HUDEP-2 (cell line): ENCODE measurements around the gene PHYHIPL.

ENCODE experiments used
- DNase-seq, 76 experiments: peaks; one replicate each; lab custom pipeline; 2025; ENCODE audit not compliant: unreplicated experiment in 76 of 76; lab: John Stamatoyannopoulos, UW

The PHYHIPL gene

GRCh38 chr10:59245686-59246085 lies 69.2 kb downstream of the PHYHIPL start:
- DNase-seq = no peak

DNA sequence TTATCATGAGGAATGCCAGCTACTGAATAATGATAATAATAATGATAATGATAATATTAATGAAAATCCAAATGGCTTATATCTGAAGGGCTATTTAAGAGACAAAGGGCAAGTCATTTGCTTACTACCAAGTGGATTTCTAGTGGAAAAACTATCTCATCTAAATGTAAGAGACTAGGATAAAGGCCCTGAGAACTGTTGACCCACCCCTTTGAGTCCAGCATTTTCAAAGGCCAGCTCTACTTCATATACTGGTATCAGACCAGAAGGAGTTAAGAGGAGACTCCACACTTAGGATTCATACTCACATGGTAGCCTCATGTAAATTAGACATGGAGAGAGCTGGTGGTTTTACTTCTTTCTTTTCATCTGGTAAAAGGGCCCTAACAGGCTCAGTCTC lies 76.0 kb downstream of the PHYHIPL start:
- no peak for DNase-seq

- DNase-seq = no peak
Observed at GRCh38 chr10:59255463-59255862, 79.0 kb downstream of the PHYHIPL start.

- DNase-seq = no peak
Observed at GRCh38 chr10:59257224-59257623, 80.8 kb downstream of the PHYHIPL start.

DNA sequence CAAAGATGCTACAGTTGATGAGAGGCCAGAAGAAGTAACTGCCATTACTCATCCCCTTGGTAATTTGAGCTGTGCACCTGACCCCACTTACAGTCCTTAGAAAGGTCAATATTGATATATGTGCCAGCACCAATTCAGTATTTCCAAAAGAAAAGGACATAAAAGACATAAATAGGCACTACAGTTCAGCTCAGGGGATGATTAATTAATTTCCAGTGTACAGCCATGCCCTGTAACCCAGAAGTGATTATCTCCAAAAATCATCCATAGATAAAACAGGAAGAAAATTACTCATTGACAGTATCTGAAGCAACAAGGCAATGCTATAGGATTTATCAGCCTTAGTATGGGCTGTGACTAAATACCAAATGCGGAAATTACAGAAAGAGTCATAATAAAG lies 82.4 kb downstream of the PHYHIPL start:
- no peak for DNase-seq

DNA sequence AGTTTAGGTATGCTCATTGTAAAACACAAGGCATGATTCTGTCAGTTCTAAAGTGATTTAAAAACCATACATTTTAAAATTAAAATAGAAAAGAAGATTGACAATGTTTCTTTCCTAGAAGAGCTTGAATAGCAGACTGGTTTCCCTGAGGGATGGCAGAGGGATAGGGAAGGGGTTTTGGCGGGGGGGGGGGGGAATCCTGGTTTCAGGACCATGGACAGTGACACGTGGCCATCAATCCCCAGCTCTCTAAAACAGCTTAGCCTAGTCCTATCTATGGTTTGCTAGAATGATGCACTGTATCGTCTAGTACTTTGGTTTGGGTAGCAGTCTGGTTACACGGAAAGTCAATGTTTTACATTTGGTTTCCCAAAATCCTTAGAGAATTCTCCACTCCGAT lies 88.7 kb downstream of the PHYHIPL start:
- DNase-seq = peak in 1 of 76 experiments; percentile 1

DNA sequence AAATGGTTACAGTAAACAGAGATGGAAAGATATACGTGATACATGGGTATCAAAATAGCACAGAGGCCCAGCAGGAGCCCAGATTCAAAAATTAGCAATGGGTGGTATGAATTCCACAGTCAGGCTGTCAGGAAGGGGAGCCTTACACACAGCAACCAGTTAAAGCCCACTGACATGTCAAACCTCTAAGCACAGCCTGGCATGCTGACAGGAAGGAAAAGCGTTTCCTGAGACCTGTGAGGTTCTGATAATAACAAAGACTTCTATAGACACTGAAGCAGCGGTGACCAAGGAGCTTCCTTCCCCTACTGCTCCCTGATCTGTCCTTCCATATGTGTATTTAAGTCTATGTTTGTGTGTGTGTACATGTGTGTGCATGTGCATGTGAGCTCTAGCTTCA lies 89.9 kb downstream of the PHYHIPL start:
- DNase-seq = no peak

DNA sequence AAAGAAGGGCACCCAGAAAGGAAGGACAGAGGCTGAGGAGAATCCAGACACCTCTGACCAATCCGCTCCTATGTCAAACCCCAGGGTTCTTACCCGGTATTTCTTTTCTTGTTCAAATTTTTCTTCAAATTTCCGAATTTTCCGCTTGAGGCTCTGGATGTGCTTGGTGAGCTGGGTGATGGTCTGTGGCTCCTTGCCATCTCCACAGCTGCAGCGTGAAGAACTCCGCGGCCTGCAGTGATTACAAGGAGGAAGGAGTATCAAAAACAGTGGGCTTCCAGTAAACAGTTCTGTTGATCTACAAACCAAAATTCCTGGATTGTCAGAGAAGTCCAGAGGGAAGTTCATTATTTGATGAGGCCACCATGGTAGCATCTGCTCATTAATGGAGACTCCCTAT lies 92.0 kb downstream of the PHYHIPL start:
- DNase-seq = no peak

GRCh38 chr10:59269651-59270050 lies 93.2 kb downstream of the PHYHIPL start:
- no peak for DNase-seq

DNA sequence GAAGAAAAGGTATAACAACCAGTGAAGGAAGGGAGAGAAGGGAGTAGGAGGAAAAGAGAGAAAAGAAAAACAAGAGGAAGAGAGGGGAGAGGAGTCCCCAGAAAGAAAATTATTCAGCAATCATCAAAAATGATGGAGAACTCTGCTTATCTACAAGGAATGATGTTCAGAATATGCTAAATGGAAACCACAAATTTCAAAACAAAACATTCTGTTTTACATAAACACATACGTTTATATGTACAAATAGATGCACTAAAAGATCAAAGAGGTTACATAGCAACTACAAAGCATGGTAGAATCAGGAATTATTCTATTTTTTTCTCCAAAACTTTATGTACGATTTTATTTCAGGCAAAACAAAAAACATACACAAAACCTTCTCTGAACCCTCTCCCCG lies 94.0 kb downstream of the PHYHIPL start:
- no peak for DNase-seq

DNA sequence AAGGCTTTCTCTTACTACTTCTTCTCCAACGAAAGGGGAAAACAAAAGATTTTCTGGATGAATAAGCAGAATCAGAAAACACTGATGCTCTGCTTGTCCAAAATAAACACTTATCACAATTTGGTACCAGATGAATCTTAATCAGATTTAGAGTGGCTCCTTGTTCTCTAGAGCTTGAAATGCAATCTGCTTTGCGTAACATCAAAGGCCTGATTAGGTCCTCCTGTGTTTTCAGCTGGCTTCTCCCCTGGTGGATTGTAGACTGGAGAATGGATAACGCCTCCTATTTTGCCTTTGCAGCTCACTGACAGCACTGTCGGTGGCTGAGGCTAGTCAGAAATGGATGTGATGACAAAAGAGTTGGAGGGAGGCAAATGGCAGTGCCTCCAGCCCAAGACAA lies 94.7 kb downstream of the PHYHIPL start:
- no peak for DNase-seq

DNA sequence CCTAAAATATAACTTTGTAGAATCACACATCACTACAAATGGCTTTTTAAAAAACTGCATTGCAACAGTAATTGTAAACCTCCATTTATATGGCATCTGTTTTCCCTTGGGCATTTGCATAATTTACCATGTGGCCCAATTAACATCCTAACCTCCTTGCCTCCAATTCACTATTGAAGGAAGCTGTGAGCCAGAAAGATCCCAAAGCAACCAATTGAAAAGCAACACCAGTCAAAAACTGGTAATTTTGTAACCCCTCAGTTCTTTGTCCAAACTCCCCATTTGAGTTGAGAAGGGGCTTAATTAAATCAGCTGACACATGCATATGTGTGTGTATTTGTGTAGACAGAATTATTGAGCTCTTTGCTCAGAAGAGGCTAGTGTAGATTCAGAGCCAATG lies 95.6 kb downstream of the PHYHIPL start:
- no peak for DNase-seq

DNA sequence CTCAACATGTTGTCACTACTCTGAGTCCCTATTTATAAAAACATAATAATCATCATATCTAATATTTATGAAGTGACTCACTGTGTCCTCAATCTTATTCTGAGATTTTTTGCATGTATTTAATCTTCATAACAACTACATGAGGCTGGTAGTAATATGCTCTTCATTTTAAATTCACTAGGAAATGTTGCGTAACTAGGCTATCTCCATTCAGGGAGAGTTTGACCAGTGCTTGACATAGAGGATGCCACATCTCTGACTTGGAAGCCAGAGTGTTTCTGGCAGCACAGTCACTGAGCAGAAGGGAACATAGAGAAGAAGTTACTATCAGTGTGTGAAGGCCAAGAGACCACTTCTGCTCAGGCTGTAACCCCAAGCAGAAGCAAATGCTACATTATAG lies 97.0 kb downstream of the PHYHIPL start:
- DNase-seq = no peak

DNA sequence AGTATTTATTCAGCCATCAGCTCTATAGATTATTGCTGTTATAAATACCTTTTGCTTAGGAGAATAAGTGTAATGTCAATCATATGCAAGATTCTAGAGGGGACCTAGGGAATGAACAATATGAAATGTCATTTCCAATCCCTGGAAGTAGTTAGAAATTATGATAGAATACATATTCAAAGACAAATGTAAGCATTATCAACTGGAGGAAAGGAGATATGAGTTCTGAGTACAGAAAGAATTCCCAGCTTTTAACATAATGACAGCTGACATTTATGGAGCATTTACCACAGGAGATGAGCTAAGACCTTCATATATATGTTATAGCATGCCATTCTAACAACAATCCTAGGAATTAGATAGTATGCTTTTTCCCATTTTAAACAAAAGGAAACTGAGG lies 99.7 kb downstream of the PHYHIPL start:
- no peak for DNase-seq

GRCh38 chr10:59276919-59277318 lies 100.5 kb downstream of the PHYHIPL start:
- no peak for DNase-seq

DNA sequence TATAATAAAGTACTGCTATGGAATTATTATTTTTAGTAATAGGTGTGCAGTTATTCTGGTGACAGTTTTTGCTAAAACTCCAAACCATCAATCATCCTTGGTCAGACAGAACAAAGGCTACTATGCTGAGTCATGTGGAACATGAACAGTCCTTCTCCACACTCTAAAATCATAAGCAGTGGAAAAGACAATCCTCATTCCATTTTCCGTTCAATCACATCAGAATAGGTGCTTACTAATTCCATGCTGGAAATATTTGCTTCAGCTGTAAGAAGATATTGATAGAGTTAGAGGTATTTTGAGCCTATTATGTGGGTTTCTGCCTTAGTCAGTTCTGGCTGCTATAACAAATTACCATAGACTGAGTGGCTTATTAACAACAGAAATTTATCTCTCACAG lies 103.0 kb downstream of the PHYHIPL start:
- no peak for DNase-seq

DNA sequence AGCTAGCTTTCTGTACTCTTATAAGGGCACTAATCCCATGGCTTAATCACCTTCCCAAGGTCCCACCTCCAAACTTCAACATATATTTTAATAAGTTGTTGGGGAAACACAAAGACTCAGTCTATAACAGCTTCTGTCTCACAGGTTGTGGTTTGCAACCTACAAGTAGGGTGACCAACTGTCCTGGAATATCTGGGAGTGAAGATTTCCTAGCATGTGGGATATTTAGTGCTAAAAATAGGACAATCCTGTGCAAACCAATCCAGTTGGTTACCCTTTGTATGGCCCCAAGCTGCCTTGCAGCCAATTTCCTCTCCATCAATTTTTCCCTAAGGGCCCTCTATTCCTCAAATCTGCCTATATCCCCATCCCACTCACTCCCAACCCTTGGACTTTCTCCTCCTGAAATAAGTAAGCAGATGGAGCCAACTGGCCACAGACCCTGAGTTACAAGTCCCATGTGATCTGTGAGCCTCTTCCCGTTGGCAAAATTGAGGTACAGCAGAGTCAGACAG lies 103.6 kb downstream of the PHYHIPL start:
- DNase-seq = no peak

GRCh38 chr10:59281861-59282260 lies 105.4 kb downstream of the PHYHIPL start:
- DNase-seq = no peak

- DNase-seq = no peak
Observed at GRCh38 chr10:59283456-59284091, 107.1 kb downstream of the PHYHIPL start.

DNA sequence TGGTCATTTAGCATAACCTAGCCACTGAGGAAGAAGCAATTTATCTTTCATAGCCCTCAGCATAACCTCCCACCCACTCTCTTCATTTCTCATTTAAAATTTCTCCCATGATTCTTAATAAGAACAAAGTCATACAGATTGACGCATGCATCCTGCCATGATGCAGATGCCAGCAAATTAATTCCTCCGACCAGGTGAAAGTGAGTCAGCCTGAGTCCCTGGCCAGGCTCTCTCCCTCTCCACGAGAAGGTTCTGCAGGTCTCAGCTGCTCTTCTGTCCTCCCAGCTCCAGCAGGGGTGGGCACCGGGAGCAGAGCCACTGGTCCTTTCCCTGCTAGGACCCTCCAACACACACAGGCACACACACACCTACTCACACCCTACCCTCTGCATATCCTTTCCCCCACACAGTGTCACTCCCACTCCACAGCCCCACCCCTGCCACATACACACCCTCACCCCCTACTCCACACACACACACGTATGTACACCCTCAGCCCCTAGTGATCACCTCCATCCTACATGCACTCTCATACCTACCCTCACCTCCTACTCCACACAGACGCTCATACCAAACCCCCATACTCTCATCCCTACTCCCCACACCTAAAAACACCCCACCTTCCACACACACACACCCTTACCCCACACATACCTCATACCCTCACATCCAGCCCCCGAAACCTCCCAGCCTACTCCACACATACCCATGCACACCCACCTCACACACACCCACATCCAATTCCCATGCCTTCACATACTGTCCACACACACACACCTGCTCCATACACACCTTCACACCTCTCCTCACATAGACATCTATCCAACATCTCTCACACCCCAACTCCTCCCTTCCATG lies 107.9 kb downstream of the PHYHIPL start:
- DNase-seq = no peak

GRCh38 chr10:59285073-59285472 lies 108.6 kb downstream of the PHYHIPL start:
- DNase-seq = no peak

DNA sequence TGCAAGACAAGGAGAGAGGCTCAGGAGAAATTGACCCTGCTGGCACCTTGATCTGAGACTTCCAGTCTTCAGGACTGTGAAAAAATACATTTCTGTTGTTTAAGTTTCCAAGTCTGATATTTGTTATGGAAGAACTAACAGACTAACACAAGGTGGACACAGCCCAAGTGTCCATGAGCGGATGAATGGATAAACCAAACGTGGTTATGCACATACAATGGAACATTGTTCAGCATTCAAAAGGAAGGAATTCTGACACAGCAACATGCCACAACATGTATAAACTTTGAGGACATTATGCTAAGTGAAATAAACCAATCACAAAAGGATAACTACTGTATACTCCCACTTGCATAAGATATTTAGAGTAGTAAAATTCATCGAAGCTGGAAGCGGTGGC lies 109.4 kb downstream of the PHYHIPL start:
- DNase-seq = no peak
